NCI-H146 (cell line): ENCODE measurements around the gene BCAS1.

Experiments
- DNase-seq: peaks from one replicate; lab custom pipeline; 2025; lab: John Stamatoyannopoulos, UW

Gene BCAS1

DNA sequence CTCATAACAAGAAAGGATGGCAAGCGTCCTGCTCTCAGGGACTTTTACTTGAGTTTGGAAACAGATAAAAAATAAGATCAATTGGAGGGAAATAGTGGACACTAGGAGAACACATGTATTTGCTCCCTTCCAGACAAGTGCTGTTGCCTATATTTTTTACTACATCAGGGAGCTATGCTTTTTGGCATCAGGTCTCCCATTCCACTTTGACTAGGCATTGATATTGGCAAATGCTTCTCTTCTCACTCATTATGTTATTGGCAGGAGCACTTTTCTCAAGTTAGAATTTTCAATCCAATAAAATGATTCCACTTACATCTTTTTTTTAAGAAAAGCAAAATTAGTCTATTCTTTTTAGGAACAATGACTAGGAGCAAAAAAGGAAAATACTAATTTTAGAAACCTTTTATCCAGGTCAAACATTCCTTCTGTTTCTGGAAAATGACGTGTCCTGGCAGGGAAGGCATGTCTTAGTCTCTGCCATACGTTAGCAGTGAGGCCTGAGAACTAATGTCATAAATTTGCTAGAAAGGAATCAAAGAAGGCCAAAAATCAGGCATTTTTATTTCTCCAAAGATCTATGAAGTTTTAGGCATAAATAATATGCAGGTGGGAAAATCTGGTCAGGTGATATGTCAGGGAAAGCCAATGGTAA is 21.4 kb downstream of the BCAS1 start:
- DNase-seq: no peak

- DNase-seq: no peak
Measured at GRCh38 chr20:54048481-54048880, 21.9 kb downstream of the BCAS1 start.

DNA sequence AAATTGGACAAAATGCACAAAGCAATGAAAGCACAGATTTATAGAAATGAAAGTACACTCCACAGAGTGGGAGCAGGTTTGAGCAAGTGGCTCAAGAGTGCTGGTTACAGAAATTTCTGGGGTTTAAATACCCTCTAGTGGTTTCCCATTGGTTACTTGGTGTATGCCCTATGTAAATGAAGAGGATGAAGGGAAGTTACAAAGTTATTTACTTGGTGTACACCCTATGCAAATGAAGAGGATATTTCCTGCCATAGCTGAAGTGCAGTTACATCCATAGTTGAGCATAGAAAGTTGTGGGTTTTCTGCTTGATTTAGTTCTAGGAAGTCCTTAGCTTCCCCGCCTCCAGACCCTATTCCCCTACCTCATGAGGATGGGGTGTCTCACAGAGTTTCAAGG is 22.7 kb downstream of the BCAS1 start:
- no peak for DNase-seq

GRCh38 chr20:54047048-54047447 is 23.3 kb downstream of the BCAS1 start:
- DNase-seq: no peak

GRCh38 chr20:54044156-54044555 is 26.2 kb downstream of the BCAS1 start:
- no peak for DNase-seq

GRCh38 chr20:54043076-54043967 is 27.1 kb downstream of the BCAS1 start:
- no peak for DNase-seq

GRCh38 chr20:54042021-54042420 is 28.4 kb downstream of the BCAS1 start:
- DNase-seq: no peak

DNA sequence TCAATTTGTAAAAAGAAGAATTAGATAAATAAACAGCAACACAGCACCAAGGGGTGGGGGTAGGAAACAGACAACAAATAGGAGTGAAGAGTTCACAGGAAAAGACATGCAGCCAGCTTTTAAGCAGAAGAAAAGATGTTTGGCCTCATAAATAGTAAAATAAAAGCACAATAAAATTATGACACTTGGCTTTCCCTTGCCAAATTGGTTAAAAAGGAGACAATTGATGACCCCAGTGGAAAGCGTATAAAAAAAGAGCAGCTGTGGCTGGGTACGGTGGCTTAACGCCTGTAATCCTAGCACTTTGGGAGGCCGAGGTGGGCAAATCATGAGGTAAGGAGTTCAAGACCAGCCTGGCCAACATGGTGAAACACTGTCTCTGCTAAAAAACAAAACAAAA is 29.1 kb downstream of the BCAS1 start:
- DNase-seq: no peak

DNA sequence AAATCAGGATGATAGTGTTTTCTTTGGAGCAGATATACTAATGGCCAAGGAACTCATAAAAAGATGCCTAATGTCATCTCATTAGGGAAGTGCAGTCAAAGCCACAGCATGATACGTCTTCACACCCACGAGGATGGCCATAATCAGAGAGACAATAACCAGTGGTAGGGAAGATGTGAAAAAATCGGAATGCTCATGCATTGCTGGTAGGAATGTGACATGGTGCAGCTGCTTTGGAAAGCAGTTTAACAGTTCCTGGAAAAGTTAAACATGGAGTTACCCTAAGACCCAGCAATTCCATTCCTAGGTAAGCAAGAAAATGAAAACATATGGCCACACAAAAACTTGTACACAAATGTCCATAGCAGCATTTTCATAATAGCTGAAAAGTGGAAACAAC is 29.9 kb downstream of the BCAS1 start:
- no peak for DNase-seq

- DNase-seq: no peak
Measured at GRCh38 chr20:54038961-54039360, 31.4 kb downstream of the BCAS1 start.

DNA sequence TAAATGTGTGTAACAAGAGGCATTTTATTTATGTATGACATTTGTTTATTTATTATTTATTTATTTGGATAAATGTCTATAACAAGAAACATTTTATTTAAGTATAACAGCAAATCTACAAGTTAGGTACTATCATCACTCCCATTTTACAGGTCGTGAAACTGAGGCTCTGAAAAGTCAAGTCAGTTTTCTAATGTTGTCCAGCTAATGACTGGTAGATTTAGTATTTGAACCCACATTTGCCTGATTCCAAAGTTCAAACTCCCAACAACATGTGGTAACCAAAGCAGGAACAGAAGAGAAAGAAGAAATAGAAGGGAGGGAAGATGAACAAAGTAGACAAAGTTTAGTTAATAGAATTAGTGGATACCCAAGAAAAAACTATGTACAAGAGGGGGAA is 32.9 kb downstream of the BCAS1 start:
- DNase-seq: no peak

- no peak for DNase-seq
Measured at GRCh38 chr20:54029643-54030042, 40.8 kb downstream of the BCAS1 start.

DNA sequence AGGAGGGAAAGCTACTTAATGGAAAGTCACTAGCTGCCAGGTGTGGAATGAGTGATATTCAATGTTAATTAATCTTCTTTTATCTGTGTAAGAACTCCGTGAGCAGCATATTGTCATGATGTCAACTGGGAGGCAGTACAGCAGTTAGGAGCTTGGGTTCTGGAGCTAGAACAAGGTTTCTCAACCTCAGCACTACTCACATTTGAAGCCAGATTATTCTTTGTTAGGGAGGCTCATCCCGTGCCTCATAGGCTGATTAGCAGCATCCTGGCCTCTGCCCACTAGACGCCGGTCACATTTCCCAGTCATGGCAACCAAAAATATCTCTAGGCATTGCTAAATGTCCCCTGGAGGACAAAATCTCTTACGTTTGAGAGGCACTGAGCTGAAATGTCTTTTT is 41.2 kb downstream of the BCAS1 start:
- DNase-seq: no peak

DNA sequence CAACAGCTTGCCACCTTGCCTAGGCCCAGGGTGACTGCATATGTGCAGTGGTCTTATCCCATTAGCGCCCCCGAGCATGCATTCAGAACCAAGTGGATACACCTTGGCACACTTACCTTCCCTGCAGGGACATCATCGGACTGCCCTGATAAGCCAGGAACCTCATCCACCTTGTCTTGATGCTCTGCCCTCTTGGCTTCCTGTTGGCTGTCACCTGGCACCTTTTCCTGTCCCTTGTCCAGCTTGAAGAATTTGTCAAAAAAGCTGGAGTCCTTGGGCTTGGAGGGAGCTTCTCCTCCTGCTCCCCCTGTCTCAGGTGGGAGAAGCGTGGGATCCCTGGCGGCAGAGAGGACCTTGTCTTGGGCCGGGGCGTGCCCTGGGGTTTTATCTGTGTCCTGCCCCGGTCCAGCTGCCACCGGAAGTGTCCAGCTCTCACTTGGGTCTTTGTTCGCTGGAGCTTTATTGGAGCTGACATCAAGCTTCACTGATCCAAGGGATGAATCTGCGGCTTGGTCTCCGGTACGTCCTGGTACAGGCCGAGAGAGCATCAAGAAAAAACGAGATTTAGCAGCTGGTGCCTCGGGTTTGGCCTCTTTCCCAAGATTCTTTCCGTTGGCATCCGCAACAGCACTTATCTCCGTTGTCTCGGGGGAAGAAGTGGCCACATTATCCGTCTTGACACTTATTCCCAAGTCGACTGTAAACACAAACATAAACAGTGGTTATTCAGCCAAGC is 42.0 kb downstream of the BCAS1 start:
- no peak for DNase-seq

DNA sequence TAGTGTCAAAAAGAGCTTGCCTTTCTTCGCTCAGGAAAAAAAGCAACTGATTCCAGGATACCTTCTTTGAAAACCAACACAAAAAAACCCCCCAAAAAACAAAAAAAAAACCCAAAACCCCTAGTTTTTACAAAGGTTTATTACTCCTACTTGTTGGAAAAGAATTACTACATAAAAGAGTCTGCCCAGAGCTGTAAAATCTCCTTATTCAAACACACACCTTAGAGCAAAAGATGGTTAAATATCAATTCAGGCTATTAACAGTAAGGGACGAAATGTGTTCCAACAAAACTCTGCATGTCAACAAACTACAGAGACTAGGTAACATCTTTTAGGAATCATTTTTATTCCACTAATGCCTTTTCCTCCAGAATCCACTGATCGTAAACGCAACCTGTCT is 42.7 kb downstream of the BCAS1 start:
- no peak for DNase-seq

GRCh38 chr20:54026295-54027064 is 43.9 kb downstream of the BCAS1 start:
- no peak for DNase-seq

DNA sequence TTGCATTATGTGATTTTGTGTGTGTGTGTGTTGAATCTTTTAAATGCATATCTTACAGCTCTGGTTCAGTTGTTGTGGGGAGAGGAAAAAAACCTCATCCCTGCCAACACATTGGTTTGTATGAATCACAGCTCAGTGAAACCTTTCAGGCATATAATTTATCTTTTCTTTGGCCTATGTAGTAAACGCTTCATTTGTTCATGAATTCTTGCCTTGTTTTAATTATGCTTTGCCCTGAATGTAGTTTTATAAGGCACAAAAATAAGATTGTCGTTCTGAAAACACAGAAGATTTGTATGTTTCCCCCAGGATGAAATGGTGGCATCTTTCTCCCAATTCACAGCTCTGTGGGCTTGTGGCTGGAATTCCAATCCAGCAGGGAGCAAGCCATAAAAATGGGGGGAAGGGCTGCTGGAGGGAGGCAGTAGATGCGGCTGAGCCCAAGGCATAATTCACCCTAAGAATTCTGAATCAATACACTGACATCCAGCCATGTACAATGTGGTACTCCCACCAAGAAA is 45.1 kb downstream of the BCAS1 start:
- no peak for DNase-seq

GRCh38 chr20:54023406-54023805 is 47.0 kb downstream of the BCAS1 start:
- DNase-seq: no peak

DNA sequence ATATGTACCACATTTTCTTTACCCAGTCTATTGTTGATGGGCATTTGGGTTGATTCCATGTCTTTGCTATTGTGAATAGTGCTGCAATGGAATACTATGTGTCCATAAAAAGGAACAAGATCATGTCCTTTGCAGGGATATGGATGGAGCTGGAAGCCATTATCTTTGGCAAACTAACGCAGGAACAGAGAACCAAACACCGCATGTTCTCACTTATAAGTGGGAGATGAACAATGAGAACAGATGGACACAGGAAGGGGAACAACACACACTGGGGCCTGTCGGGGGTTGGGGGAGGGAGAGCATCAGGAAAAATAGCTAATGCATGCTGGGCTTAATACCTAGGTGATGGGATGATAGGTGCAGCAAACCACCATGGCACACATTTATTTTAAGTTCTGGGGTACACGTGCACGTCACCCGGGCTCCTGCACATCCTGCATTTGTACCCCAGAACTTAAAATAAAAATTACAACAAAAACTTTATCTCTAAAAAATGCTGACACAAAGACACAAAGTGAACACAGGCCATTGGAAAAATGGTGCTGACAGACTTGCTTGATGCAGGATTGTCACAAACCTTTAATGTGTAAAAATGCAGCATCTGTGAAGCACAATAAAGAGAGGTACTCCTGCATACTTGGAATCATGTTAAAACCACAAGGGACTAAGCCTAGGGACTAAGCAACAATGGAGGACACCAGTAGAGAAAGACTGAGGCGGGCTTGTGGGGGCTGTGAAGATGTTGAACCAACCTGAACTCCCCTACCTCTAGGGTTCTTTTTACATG is 48.8 kb downstream of the BCAS1 start:
- no peak for DNase-seq

GRCh38 chr20:54020868-54021267 is 49.5 kb downstream of the BCAS1 start:
- DNase-seq: no peak

- DNase-seq: no peak
Measured at GRCh38 chr20:54020348-54020747, 50.0 kb downstream of the BCAS1 start.
